Measurements from ENCODE around the gene TTC7B. TPM values are rescaled to one million over a fixed set of nuclear protein-coding genes. Genes with fewer than 3 reads are reported as not detected.

The TTC7B gene
- total and polyA plus RNA-seq, 2 donors (not counting 1 experiment from before 2014, with no cell fraction given), result 18.8 to 37.5 TPM

DNA sequence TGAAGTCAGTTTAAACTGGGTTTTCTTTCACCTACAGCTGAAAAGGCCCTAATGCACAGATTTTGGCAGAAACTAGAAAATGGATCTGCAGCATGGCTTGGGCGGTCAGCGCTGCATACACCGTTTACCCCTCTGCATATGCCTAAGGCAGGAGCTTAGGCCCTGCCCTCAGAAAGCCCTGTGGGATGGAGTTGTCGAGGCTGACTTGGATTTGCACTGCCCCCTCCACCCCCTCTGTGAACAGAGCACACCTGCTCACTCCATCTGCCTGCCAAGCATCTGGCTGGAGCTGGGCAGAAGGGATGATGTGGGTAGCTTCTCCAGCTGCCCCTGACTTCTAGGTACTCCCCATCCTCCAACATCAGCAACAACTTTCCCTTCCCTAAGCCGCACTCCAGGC lies 41.9 kb downstream of the TTC7B start:
- Histone ChIP-seq H3K4me2 (ENCODE audit: extremely low read depth, insufficient read depth, low read length) (no peak overlapping the region), H3K4me3 (replicated peaks in 1 of 4; ENCODE audit: control extremely low read depth in 1 of 4, insufficient read depth in 1 of 4, low read depth in 3 of 4, low read length in 4 of 4) (no peak overlapping the region), H3K4me1 (ENCODE audit: control insufficient read depth, extremely low read depth, insufficient read depth, low read length) (no peaks in the 10 kb centered on the region), H3K9me3 (ENCODE audit: control insufficient read depth, insufficient read depth, low read depth, low read length) (no peaks in the 10 kb centered on the region), H2AFZ (ENCODE audit: low read length) (no peak overlapping the region), H3K79me2 (ENCODE audit: control insufficient read depth, insufficient read depth, low read length) (no peaks in the 10 kb centered on the region), H3K9ac (ENCODE audit: insufficient read depth, low read length) (no peak overlapping the region), H4K20me1 (ENCODE audit: control insufficient read depth, extremely low read depth, insufficient read depth, low read length) (no peaks in the 10 kb centered on the region), H3K27me3 (ENCODE audit: control insufficient read depth, insufficient read depth, low read length) (no peaks in the 10 kb centered on the region), H3K27ac (ENCODE audit: insufficient read depth, low read length) (no peak overlapping the region), H3K36me3 (ENCODE audit: control insufficient read depth, insufficient read depth, low read length) (no peaks in the 10 kb centered on the region)
- no peak for TF ChIP-seq EZH2 (IDR thresholded peaks at IDR 0.05; ENCODE audit: low read length, missing control alignments)
- TF ChIP-seq, protein P1, sequence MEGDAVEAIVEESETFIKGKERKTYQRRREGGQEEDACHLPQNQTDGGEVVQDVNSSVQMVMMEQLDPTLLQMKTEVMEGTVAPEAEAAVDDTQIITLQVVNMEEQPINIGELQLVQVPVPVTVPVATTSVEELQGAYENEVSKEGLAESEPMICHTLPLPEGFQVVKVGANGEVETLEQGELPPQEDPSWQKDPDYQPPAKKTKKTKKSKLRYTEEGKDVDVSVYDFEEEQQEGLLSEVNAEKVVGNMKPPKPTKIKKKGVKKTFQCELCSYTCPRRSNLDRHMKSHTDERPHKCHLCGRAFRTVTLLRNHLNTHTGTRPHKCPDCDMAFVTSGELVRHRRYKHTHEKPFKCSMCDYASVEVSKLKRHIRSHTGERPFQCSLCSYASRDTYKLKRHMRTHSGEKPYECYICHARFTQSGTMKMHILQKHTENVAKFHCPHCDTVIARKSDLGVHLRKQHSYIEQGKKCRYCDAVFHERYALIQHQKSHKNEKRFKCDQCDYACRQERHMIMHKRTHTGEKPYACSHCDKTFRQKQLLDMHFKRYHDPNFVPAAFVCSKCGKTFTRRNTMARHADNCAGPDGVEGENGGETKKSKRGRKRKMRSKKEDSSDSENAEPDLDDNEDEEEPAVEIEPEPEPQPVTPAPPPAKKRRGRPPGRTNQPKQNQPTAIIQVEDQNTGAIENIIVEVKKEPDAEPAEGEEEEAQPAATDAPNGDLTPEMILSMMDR (conservative IDR thresholded peaks at IDR 0.05 in 1 of 2, IDR thresholded peaks at IDR 0.05 in 1 of 2; ENCODE audit: low read depth in 1 of 2, low read length in 2 of 2), result no peak
- DNase-seq (ENCODE audit: low read depth in 2 of 2), result no peak

DNA sequence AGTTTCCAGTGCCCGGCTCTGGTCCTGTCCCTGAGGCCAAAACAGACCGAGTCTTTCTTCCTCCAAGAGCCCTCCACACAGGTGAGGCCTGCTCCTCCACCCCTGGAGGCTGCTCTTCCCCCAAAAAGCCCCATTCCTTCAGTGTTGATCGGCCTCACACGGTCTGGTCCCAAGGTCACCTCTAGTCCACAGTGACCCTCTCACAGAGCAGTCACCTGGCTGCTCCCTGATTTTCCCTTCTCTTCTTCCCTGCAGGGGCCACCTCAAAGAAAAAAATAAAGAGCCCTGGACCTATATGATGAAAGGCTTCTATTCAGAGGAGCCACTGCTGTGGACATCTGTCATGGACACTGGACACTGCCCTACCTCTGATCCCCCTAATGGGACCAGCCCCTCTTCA lies 42.5 kb downstream of the TTC7B start:
- H4K20me1 ChIP-seq (ENCODE audit: control insufficient read depth, extremely low read depth, insufficient read depth, low read length), result no peaks in the 10 kb centered on the region
- no peaks in the 10 kb centered on the region for H3K27me3 ChIP-seq (ENCODE audit: control insufficient read depth, insufficient read depth, low read length)
- no peaks in the 10 kb centered on the region for H3K9me3 ChIP-seq (ENCODE audit: control insufficient read depth, insufficient read depth, low read depth, low read length)
- TF ChIP-seq EZH2 (IDR thresholded peaks at IDR 0.05; ENCODE audit: low read length, missing control alignments), result no peak
- TF ChIP-seq, protein P1 (conservative IDR thresholded peaks at IDR 0.05 in 1 of 2, IDR thresholded peaks at IDR 0.05 in 1 of 2; ENCODE audit: low read depth in 1 of 2, low read length in 2 of 2), result no peak
- H3K4me3 ChIP-seq (replicated peaks in 1 of 4; ENCODE audit: control extremely low read depth in 1 of 4, insufficient read depth in 1 of 4, low read depth in 3 of 4, low read length in 4 of 4), result no peak overlapping the region
- no peak overlapping the region for H3K9ac ChIP-seq (ENCODE audit: insufficient read depth, low read length)
- no peak for DNase-seq (ENCODE audit: low read depth in 2 of 2)
- no peak overlapping the region for H3K27ac ChIP-seq (ENCODE audit: insufficient read depth, low read length)
- no peak overlapping the region for H2AFZ ChIP-seq (ENCODE audit: low read length)
- no peak overlapping the region for H3K4me2 ChIP-seq (ENCODE audit: extremely low read depth, insufficient read depth, low read length)
- no peaks in the 10 kb centered on the region for H3K4me1 ChIP-seq (ENCODE audit: control insufficient read depth, extremely low read depth, insufficient read depth, low read length)
- no peaks in the 10 kb centered on the region for H3K79me2 ChIP-seq (ENCODE audit: control insufficient read depth, insufficient read depth, low read length)
- H3K36me3 ChIP-seq (ENCODE audit: control insufficient read depth, insufficient read depth, low read length), result no peaks in the 10 kb centered on the region

DNA sequence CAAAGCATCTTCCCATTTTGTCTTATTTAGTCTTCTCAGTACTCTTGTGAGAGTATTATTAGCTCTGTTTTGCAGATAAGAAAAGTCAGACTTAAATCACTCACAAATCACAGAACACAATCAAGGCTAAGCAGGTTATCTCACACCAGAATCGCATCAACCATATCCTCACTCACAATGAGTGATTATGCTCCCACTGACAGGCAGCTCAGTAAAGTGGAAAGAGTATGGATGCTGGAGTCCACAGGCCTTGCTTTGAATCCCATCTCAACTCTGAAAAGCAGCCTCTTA lies 43.1 kb downstream of the TTC7B start:
- no peak overlapping the region for H3K9ac ChIP-seq (ENCODE audit: insufficient read depth, low read length)

More for the DNA sequence above, 43.1 kb downstream of the TTC7B start:
- Histone ChIP-seq H3K4me1 (ENCODE audit: control insufficient read depth, extremely low read depth, insufficient read depth, low read length) (no peaks in the 10 kb centered on the region), H3K4me2 (ENCODE audit: extremely low read depth, insufficient read depth, low read length) (no peak overlapping the region), H2AFZ (ENCODE audit: low read length) (no peak overlapping the region), H4K20me1 (ENCODE audit: control insufficient read depth, extremely low read depth, insufficient read depth, low read length) (no peaks in the 10 kb centered on the region), H3K79me2 (ENCODE audit: control insufficient read depth, insufficient read depth, low read length) (no peaks in the 10 kb centered on the region), H3K4me3 (replicated peaks in 1 of 4; ENCODE audit: control extremely low read depth in 1 of 4, insufficient read depth in 1 of 4, low read depth in 3 of 4, low read length in 4 of 4) (no peak overlapping the region), H3K27ac (ENCODE audit: insufficient read depth, low read length) (no peak overlapping the region), H3K9me3 (ENCODE audit: control insufficient read depth, insufficient read depth, low read depth, low read length) (no peaks in the 10 kb centered on the region), H3K36me3 (ENCODE audit: control insufficient read depth, insufficient read depth, low read length) (no peaks in the 10 kb centered on the region), H3K27me3 (ENCODE audit: control insufficient read depth, insufficient read depth, low read length) (no peaks in the 10 kb centered on the region)
- TF ChIP-seq, protein P1 (conservative IDR thresholded peaks at IDR 0.05 in 1 of 2, IDR thresholded peaks at IDR 0.05 in 1 of 2; ENCODE audit: low read depth in 1 of 2, low read length in 2 of 2), result no peak
- TF ChIP-seq EZH2 (IDR thresholded peaks at IDR 0.05; ENCODE audit: low read length, missing control alignments), result no peak
- DNase-seq (ENCODE audit: low read depth in 2 of 2), result no peak

Measured in fibroblast of lung (primary cell).